HG02870 (cell line): ENCODE data around the gene NDST1.

ENCODE experiments used
- ATAC-seq: cut with Tn5 transposase; IDR thresholded peaks from one replicate; pipeline ENCODE4 v1.9.1; 2021; ENCODE audit warnings: mild to moderate bottlenecking, moderate library complexity; ENCODE audit not compliant: unreplicated experiment

NDST1 gene

GRCh38 chr5:150540615-150541396 is 32.9 kb downstream of the NDST1 start:
- no peak for ATAC-seq

GRCh38 chr5:150541397-150541675 is 33.4 kb downstream of the NDST1 start:
- ATAC-seq = no peak

GRCh38 chr5:150541895-150542294 is 34.0 kb downstream of the NDST1 start:
- ATAC-seq = no peak

- ATAC-seq = no peak
Measured at GRCh38 chr5:150542933-150543445, 35.1 kb downstream of the NDST1 start.

GRCh38 chr5:150544611-150545219 is 36.8 kb downstream of the NDST1 start:
- peak; percentile 88 for ATAC-seq

DNA sequence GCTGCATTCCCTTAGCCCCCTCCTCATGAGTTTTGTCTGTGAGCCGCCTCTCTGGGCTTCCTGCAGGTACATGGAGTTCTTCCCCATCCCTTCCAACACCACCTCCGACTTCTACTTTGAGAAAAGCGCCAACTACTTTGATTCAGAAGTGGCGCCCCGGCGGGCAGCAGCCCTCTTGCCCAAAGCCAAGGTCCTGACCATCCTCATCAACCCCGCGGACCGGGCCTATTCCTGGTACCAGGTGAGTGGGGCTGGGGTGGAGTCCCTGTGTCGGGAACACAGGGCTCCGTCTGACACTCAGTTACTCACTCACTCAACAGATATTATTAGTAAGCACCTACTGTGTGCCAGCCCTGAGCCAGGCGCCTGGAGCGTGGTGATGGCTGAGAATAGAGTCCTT is 37.3 kb downstream of the NDST1 start:
- no peak for ATAC-seq

DNA sequence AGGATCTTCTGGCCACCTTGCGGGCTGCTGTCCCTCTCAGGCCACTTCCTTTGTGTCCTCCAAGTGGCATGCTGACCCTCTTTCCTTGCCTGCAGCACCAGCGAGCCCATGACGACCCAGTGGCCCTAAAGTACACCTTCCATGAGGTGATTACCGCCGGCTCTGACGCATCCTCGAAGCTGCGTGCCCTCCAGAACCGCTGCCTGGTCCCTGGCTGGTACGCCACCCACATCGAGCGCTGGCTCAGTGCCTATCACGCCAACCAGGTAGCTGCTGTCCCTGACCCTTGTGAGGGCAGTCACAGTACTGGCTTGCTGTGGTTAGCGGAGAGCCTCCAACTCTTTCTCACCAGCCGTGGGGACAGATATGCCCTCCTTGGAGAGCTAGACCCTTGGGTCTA is 40.2 kb downstream of the NDST1 start:
- ATAC-seq = no peak

- no peak for ATAC-seq
Measured at GRCh38 chr5:150549735-150550134, 41.8 kb downstream of the NDST1 start.

GRCh38 chr5:150550286-150550685 is 42.4 kb downstream of the NDST1 start:
- ATAC-seq = no peak

- no peak for ATAC-seq
Measured at GRCh38 chr5:150551066-150551465, 43.1 kb downstream of the NDST1 start.

GRCh38 chr5:150553402-150553801 is 45.5 kb downstream of the NDST1 start:
- ATAC-seq = no peak

DNA sequence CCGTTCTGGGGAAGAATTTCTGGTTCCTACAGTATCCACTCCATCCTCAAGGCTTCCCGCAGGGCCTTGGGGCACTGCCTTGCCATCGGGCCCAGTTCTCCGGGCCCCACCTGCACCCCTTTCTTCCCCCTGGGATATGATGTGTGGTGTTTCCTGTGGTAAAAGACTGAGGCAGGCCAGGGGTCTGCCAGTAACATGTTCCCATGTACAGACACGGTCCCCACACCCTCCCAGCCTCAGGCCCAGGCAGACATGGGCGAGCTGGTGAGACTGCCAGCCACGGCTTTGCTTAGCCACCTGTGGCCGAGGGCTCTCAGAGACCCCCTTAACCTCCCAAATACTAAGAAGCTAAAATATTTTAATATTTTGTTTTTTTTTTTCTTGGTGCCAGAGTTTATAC is 46.0 kb downstream of the NDST1 start:
- no peak for ATAC-seq

DNA sequence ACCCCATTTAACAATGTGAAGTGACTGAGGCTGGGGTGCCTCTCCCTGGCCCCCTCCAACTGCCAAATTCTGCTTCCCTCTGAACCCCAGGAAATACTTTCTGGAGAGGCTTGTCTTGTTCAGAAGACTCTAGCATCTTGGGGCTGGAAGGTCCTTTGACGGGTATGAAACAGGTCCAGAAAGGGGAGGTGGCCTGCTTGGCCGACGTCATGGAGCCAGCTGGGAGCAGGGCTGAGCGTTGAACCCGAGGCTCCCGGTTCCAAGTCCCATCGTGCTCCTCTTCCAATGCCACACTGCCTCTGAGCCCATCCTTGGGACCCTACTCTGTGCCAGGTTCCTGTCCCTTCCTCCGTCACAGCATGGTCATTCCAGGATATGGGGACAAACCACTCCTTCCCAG is 46.9 kb downstream of the NDST1 start:
- ATAC-seq = no peak

- ATAC-seq = no peak
Measured at GRCh38 chr5:150556106-150556505, 48.2 kb downstream of the NDST1 start.

GRCh38 chr5:150556859-150557508 is 49.1 kb downstream of the NDST1 start:
- no peak for ATAC-seq

GRCh38 chr5:150557509-150557872 is 49.6 kb downstream of the NDST1 start:
- no peak for ATAC-seq

DNA sequence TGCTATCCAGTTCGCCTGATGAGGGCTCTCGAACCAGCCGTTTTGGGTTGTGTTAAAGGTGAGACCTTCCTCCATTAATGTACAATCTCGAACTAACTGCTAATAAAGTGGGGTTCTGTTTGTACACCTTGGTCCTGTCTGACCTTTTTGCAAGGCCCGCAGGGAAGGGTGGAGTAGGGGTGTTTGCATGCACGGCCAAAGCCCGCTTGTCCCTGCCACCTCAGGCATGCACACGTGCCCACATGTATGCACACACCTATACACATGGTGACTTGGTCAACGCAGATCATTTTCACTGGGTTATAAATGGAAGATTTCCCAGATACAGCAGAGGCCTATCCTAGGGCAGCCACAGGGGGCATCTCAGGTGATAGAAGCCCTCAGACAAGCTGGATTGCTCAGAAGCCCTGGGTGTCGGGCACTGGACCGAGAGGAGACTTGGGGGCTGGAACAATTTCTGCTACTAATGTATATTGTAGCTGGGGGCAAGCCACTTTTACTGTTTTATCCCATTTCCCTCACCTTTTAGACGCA is 50.2 kb downstream of the NDST1 start:
- no peak for ATAC-seq

DNA sequence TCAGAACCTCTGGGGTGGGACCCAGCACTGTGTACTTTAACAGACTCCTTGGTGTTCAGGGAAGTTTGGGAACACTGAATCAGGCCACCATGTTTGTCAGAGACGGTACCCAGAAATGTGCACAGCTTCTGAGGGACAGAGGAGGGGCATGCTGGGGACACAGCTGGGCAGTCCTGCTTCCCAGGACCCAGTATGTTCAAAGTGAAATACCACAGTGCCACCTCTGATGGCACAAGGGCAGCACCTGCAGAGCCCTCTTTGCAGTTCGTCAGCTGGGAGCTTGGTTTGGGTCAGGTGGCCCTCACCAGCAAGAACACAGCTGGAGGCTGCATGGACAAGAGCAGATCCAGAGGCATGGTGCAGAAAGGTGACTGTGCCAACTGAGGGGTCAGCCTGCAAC is 51.2 kb downstream of the NDST1 start:
- no peak for ATAC-seq

GRCh38 chr5:150559701-150560100 is 51.8 kb downstream of the NDST1 start:
- no peak for ATAC-seq

- ATAC-seq = peak; percentile 80
Measured at GRCh38 chr5:150560401-150561191, 52.7 kb downstream of the NDST1 start.

GRCh38 chr5:150561192-150561512 is 53.2 kb downstream of the NDST1 start:
- no peak for ATAC-seq
